Natural killer cell (primary cell): ENCODE results near the gene EFCAB6. TPM values are rescaled to one million over a fixed set of nuclear protein-coding genes. Genes with fewer than 3 reads are reported as not detected.

Source experiments
- ATAC-seq, 3 donors: fragments of 150-1000 bp in 2 of 3; fragments of 200-7000 bp in 1 of 3; cut with Tn5 transposase; 1 replicate in 1 of 3; 2 replicates in 2 of 3; pipeline ENCODE4 v1.10.0; 2021; ENCODE audit warnings: mild to moderate bottlenecking in 2 of 3, moderate library complexity in 2 of 3
- DNase-seq, 2 donors: peaks; one replicate each; pipeline versions ENCODE4 v3.0.0 to v3.0.0-alpha.2; 2013 to 2021; ENCODE audit warnings: mixed read lengths in 1 of 2
- H3K27ac ChIP-seq: one replicate; pipeline ENCODE4 v1.5.1; 2013; ENCODE audit warnings: mild to moderate bottlenecking, low read length
- H3K27me3 ChIP-seq: one replicate; pipeline ENCODE4 v1.6.1; 2013; ENCODE audit warnings: low read length; ENCODE audit not compliant: control insufficient read depth, insufficient read depth
- H3K36me3 ChIP-seq: one replicate; pipeline ENCODE4 v1.6.1; 2013; ENCODE audit warnings: low read length; ENCODE audit not compliant: control insufficient read depth, insufficient read depth
- H3K4me1 ChIP-seq: one replicate; pipeline ENCODE4 v1.6.1; 2013; ENCODE audit warnings: low read length; ENCODE audit not compliant: control insufficient read depth, insufficient read depth
- H3K4me3 ChIP-seq: one replicate; pipeline ENCODE4 v1.5.1; 2013; ENCODE audit warnings: low read length
- H3K9me3 ChIP-seq: one replicate; pipeline ENCODE4 v1.6.1; 2013; ENCODE audit warnings: low read length; ENCODE audit not compliant: control insufficient read depth, insufficient read depth
- H3K27ac Mint-ChIP-seq, 2 donors: one replicate each; pipeline ENCODE4 v1.8.0; 2022; ENCODE audit warnings: mild to moderate bottlenecking in 2 of 2, mixed read lengths in 2 of 2, moderate library complexity in 1 of 2
- H3K27me3 Mint-ChIP-seq, 2 donors: one replicate each; pipeline ENCODE4 v1.8.0; 2022; ENCODE audit warnings: low read depth in 2 of 2, mixed read lengths in 2 of 2
- H3K36me3 Mint-ChIP-seq: one replicate; pipeline ENCODE4 v1.8.0; 2022; ENCODE audit warnings: mixed read lengths
- H3K4me1 Mint-ChIP-seq, 2 donors: one replicate each; pipeline ENCODE4 v1.8.0; 2022; ENCODE audit warnings: mixed read lengths in 2 of 2
- H3K4me3 Mint-ChIP-seq: one replicate; pipeline ENCODE4 v1.8.0; 2022; ENCODE audit warnings: mild to moderate bottlenecking, moderate library complexity, mixed read lengths
- H3K9me3 Mint-ChIP-seq, 2 donors: one replicate each; pipeline ENCODE4 v1.8.0; 2022; ENCODE audit warnings: mixed read lengths in 2 of 2
- WGBS: methylation state at CpG from one replicate; pipeline ENCODE4 v1.1.7; 2013; ENCODE audit warnings: missing lambda C conversion rate; ENCODE audit not compliant: insufficient coverage; 5-methylcytosine and 5-hydroxymethylcytosine counted together
- intact Hi-C: fragments of 100-400 bp; cut with micrococcal nuclease; formaldehyde crosslinking; loops from one replicate; pipeline ENCODE4 v1.14.2; 2022
- total RNA-seq, 4 donors: library from RNA; stranded (reverse); fragments of 120-200 nt in 1 of 4; gene quantifications; one replicate each; pipeline versions ENCODE4 v1.2.3 to v1.2.4, GENCODE V29; 2013 to 2022
- TF ChIP-seq, protein P1 (sequence below): fragments of 200-600 bp; IDR thresholded peaks from one replicate; pipeline ENCODE4 v1.8.0; 2022; ENCODE audit warnings: antibody characterized with exemption

The EFCAB6 gene
- total RNA-seq, 3 donors from 2014 or later (not counting 1 experiment from before 2014, with no cell fraction given), result 0.23 to 0.35 (median 0.26) TPM

GRCh38 chr22:43682851-43683250 lies 129.3 kb downstream of the EFCAB6 start:
- no peaks in the 10 kb centered on the region for H3K4me1 ChIP-seq
- TF ChIP-seq, protein P1, sequence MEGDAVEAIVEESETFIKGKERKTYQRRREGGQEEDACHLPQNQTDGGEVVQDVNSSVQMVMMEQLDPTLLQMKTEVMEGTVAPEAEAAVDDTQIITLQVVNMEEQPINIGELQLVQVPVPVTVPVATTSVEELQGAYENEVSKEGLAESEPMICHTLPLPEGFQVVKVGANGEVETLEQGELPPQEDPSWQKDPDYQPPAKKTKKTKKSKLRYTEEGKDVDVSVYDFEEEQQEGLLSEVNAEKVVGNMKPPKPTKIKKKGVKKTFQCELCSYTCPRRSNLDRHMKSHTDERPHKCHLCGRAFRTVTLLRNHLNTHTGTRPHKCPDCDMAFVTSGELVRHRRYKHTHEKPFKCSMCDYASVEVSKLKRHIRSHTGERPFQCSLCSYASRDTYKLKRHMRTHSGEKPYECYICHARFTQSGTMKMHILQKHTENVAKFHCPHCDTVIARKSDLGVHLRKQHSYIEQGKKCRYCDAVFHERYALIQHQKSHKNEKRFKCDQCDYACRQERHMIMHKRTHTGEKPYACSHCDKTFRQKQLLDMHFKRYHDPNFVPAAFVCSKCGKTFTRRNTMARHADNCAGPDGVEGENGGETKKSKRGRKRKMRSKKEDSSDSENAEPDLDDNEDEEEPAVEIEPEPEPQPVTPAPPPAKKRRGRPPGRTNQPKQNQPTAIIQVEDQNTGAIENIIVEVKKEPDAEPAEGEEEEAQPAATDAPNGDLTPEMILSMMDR, result no peak
- WGBS, result 83% methylated on average over 6 of the region's 6 CpGs
- Mint-ChIP-seq H3K9me3 (no peaks in the 10 kb centered on the region), H3K4me3 (no peak overlapping the region), H3K36me3 (no peaks in the 10 kb centered on the region), H3K4me1 (no peaks in the 10 kb centered on the region), H3K27ac (no peak overlapping the region), H3K27me3 (peaks cover 8 to 42% of the 10 kb centered on the region in 2 donors)
- H3K27ac ChIP-seq, result no peak overlapping the region
- ATAC-seq (no peak), DNase-seq (no peak)
- no peaks in the 10 kb centered on the region for H3K9me3 ChIP-seq
- H3K36me3 ChIP-seq, result no peaks in the 10 kb centered on the region
- no peak overlapping the region for H3K4me3 ChIP-seq
- H3K27me3 ChIP-seq, result no peaks in the 10 kb centered on the region
- intact Hi-C loops, result no loop called here

GRCh38 chr22:43681731-43682360 lies 130.3 kb downstream of the EFCAB6 start:
- no peak overlapping the region for H3K4me3 ChIP-seq
- Mint-ChIP-seq H3K4me1 (no peaks in the 10 kb centered on the region), H3K4me3 (no peak overlapping the region), H3K27me3 (peaks cover 9 to 42% of the 10 kb centered on the region in 2 donors), H3K9me3 (no peaks in the 10 kb centered on the region), H3K27ac (no peak overlapping the region), H3K36me3 (no peaks in the 10 kb centered on the region)
- intact Hi-C loops, result no loop called here
- H3K9me3 ChIP-seq, result no peaks in the 10 kb centered on the region
- WGBS, result 93% methylated on average over 3 of the region's 6 CpGs
- H3K36me3 ChIP-seq, result no peaks in the 10 kb centered on the region
- TF ChIP-seq, protein P1, result no peak
- no peaks in the 10 kb centered on the region for H3K27me3 ChIP-seq
- DNase-seq (no peak), ATAC-seq (no peak)
- no peak overlapping the region for H3K27ac ChIP-seq
- H3K4me1 ChIP-seq, result no peaks in the 10 kb centered on the region

DNA sequence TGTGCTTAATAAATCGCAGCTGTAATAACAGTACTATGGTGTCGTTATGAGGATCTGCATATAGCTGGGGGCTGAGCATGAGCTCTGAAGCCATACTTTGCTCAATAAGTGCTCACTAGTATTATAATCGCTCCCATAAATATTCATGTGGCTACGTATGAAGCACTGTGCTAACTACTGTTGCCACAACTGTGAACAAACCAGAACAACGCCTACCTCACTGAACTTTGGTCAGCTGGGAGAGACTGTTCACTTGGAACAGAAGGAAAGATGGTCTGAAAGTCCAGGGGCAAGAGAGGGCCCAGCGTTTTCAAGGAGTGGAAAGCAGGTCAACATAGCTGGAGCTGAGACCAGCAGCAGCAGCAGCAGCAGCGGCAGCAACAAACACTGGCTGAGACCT lies 141.6 kb downstream of the EFCAB6 start:
- DNase-seq, result no peak
- no peak for ATAC-seq
- Mint-ChIP-seq H3K27ac (no peak overlapping the region), H3K9me3 (no peaks in the 10 kb centered on the region), H3K4me1 (no peaks in the 10 kb centered on the region), H3K36me3 (no peaks in the 10 kb centered on the region), H3K27me3 (peaks cover 11 to 15% of the 10 kb centered on the region in 2 donors), H3K4me3 (no peak overlapping the region)
- Histone ChIP-seq H3K27ac (no peak overlapping the region), H3K4me3 (no peak overlapping the region), H3K27me3 (no peaks in the 10 kb centered on the region), H3K4me1 (no peaks in the 10 kb centered on the region), H3K36me3 (no peaks in the 10 kb centered on the region), H3K9me3 (no peaks in the 10 kb centered on the region)
- intact Hi-C loops, result no loop called here
- TF ChIP-seq, protein P1, result no peak
- WGBS, result 72% methylated on average over 7 of the region's 7 CpGs

DNA sequence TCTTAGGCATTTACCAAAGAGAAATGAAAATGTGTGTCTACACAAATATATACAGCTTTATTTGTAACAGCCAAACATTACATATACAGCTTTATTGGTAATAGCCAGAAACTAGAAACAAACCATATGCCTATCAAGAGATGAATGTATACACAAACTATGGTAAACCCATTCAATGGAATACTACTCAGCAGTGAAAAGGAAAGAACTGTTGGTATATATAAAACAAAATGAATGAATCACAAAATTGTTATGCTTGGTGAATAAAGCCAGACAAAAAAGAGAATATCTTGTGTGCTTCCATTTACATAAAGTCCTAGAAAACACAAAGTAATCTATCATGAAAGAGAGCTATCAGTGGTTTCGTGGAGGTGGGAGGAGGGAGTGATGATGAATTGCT lies 142.9 kb downstream of the EFCAB6 start:
- Histone ChIP-seq H3K9me3 (no peaks in the 10 kb centered on the region), H3K36me3 (no peaks in the 10 kb centered on the region), H3K4me3 (no peak overlapping the region), H3K27ac (no peak overlapping the region), H3K27me3 (no peaks in the 10 kb centered on the region), H3K4me1 (no peaks in the 10 kb centered on the region)
- ATAC-seq, result no peak
- H3K27ac Mint-ChIP-seq, result no peak overlapping the region
- peaks cover 12% of the 10 kb centered on the region in 2 donors for H3K27me3 Mint-ChIP-seq
- 100% methylated on average over 1 of the region's 1 CpG for WGBS
- H3K9me3 Mint-ChIP-seq, result no peaks in the 10 kb centered on the region
- no peak for DNase-seq
- TF ChIP-seq, protein P1, result no peak
- H3K4me3 Mint-ChIP-seq, result no peak overlapping the region
- H3K4me1 Mint-ChIP-seq, result no peaks in the 10 kb centered on the region
- no peaks in the 10 kb centered on the region for H3K36me3 Mint-ChIP-seq
- intact Hi-C loops, result no loop called here
